ENCODE data around the gene MTUS2. TPM values are rescaled to one million over a fixed set of nuclear protein-coding genes. Genes with fewer than 3 reads are reported as not detected.

Gene MTUS2
- total and polyA plus RNA-seq, 2 of the 8 experiments (the other 6 are each of a cell fraction or from before 2014, with no cell fraction given), result 0.18 to 0.80 TPM

DNA sequence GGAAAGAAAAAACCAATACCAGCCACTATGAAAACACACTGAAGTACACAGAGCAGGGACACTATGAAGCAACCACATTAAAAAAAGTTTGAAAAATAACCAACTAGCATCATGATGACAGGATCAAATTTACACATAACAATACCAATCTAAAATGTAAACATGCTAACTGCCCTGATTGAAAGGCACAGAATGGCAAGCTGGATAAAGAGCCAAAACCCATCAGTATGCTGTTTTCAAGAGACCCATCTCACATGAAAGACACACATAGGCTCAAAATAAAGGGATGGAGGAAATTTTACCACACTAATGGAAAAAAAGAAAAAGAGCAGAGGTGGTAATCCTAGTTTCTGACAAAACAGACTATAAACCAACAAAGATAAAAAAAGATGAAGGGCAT, 484.0 kb downstream of the MTUS2 start (continued):
- TF ChIP-seq CHD1 (IDR thresholded peaks at IDR 0.05; ENCODE audit: low read depth, low read length) (no peak), CEBPB (IDR thresholded peaks at IDR 0.05; ENCODE audit: low read depth, low read length) (no peak), KDM4A (IDR thresholded peaks at IDR 0.05; ENCODE audit: low read depth, low read length, severe bottlenecking) (no peak), ZNF274 (IDR thresholded peaks at IDR 0.05; ENCODE audit: borderline replicate concordance, extremely low read depth, low read length) (no peak), EZH2 (IDR thresholded peaks at IDR 0.05; ENCODE audit: low read depth, low read length, severe bottlenecking) (no peak), YY1 (IDR thresholded peaks at IDR 0.05; ENCODE audit: low read depth, low read length) (no peak), SP1 (IDR thresholded peaks at IDR 0.05; ENCODE audit: low read depth, low read length) (no peak), POU5F1 (IDR thresholded peaks at IDR 0.05; ENCODE audit: low read depth, low read length) (no peak), BRCA1 (IDR thresholded peaks at IDR 0.05; ENCODE audit: low read depth, low read length) (no peak), CBX5 (IDR thresholded peaks at IDR 0.05; ENCODE audit: low read depth, low read length) (no peak), KDM5A (IDR thresholded peaks at IDR 0.05; ENCODE audit: low read length) (no peak), EGR1 (IDR thresholded peaks at IDR 0.05; ENCODE audit: borderline replicate concordance, low read depth, low read length) (no peak), RFX5 (IDR thresholded peaks at IDR 0.05; ENCODE audit: borderline replicate concordance, low read depth, low read length) (no peak), GTF2F1 (IDR thresholded peaks at IDR 0.05; ENCODE audit: borderline replicate concordance, low read depth, low read length) (no peak), RBBP5 (IDR thresholded peaks at IDR 0.05; ENCODE audit: borderline replicate concordance, low read depth, low read length) (no peak), SIRT6 (IDR thresholded peaks at IDR 0.05; ENCODE audit: low read length) (no peak), TBP (IDR thresholded peaks at IDR 0.05; ENCODE audit: low read depth, low read length) (no peak)
- TF ChIP-seq, protein P1, sequence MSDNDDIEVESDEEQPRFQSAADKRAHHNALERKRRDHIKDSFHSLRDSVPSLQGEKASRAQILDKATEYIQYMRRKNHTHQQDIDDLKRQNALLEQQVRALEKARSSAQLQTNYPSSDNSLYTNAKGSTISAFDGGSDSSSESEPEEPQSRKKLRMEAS (IDR thresholded peaks at IDR 0.05), result no peak
